NCI-H526 treated with DMSO at 0.1 percent for 48 hours (cell line): ENCODE results near the gene ADCYAP1R1.

Experiments used
- DNase-seq: peaks from one replicate; lab custom pipeline; 2025; lab: John Stamatoyannopoulos, UW

The ADCYAP1R1 gene

GRCh38 chr7:31051598-31052486 is at the start of gene ADCYAP1R1:
ADCYAP1R1 (plus strand) TSS chr7:31052308; CDS start chr7:31063265, 10,957 bp downstream.
- no peak for DNase-seq

- no peak for DNase-seq
Measured at GRCh38 chr7:31003097-31003496, 49.0 kb upstream of the ADCYAP1R1 start.

- no peak for DNase-seq
Measured at GRCh38 chr7:31003721-31004120, 48.4 kb upstream of the ADCYAP1R1 start.

- no peak for DNase-seq
Measured at GRCh38 chr7:31004393-31004792, 47.7 kb upstream of the ADCYAP1R1 start.

- no peak for DNase-seq
Measured at GRCh38 chr7:31006857-31007256, 45.3 kb upstream of the ADCYAP1R1 start.

- no peak for DNase-seq
Measured at GRCh38 chr7:31007634-31008033, 44.5 kb upstream of the ADCYAP1R1 start.

- no peak for DNase-seq
Measured at GRCh38 chr7:31014826-31015225, 37.3 kb upstream of the ADCYAP1R1 start.

GRCh38 chr7:31017032-31017675 is 35.0 kb upstream of the ADCYAP1R1 start:
- no peak for DNase-seq

GRCh38 chr7:31017721-31018120 is 34.4 kb upstream of the ADCYAP1R1 start:
- no peak for DNase-seq

GRCh38 chr7:31019509-31019908 is 32.6 kb upstream of the ADCYAP1R1 start:
- no peak for DNase-seq

- DNase-seq: no peak
Measured at GRCh38 chr7:31020161-31020560, 31.9 kb upstream of the ADCYAP1R1 start.

GRCh38 chr7:31020652-31021051 is 31.5 kb upstream of the ADCYAP1R1 start:
- no peak for DNase-seq

GRCh38 chr7:31022117-31022516 is 30.0 kb upstream of the ADCYAP1R1 start:
- no peak for DNase-seq

GRCh38 chr7:31022726-31023125 is 29.4 kb upstream of the ADCYAP1R1 start:
- DNase-seq: no peak

GRCh38 chr7:31023877-31024276 is 28.2 kb upstream of the ADCYAP1R1 start:
- DNase-seq: no peak

- no peak for DNase-seq
Measured at GRCh38 chr7:31027161-31027965, 24.7 kb upstream of the ADCYAP1R1 start.

- no peak for DNase-seq
Measured at GRCh38 chr7:31028006-31028405, 24.1 kb upstream of the ADCYAP1R1 start.

- DNase-seq: no peak
Measured at GRCh38 chr7:31028417-31028992, 23.6 kb upstream of the ADCYAP1R1 start.

- no peak for DNase-seq
Measured at GRCh38 chr7:31029251-31030042, 22.7 kb upstream of the ADCYAP1R1 start.

- DNase-seq: no peak
Measured at GRCh38 chr7:31033674-31034300, 18.3 kb upstream of the ADCYAP1R1 start.

- no peak for DNase-seq
Measured at GRCh38 chr7:31036924-31037323, 15.2 kb upstream of the ADCYAP1R1 start.
